MM.1S (cell line): ENCODE measurements around the gene RPN2.

Experiments
- DNase-seq: peaks from one replicate; pipeline ENCODE4 v3.0.0-alpha.2; 2015
- H2AFZ ChIP-seq: fragments of 300-600 bp; sonication (generic); 2 replicates; pipeline ENCODE4 v1.6.0; 2016; ENCODE audit warnings: antibody characterized with exemption, low read length
- H3F3A ChIP-seq: fragments of 300-600 bp; sonication (generic); 2 replicates; pipeline ENCODE4 v1.6.1; 2016; ENCODE audit warnings: mild to moderate bottlenecking, antibody characterized with exemption, low read length, moderate library complexity, mixed read lengths; ENCODE audit not compliant: insufficient read depth
- H3K27ac ChIP-seq: fragments of 300-600 bp; sonication (generic); 2 replicates; pipeline ENCODE4 v1.5.1; 2016; ENCODE audit warnings: mild to moderate bottlenecking, low read length
- H3K27me3 ChIP-seq: fragments of 300-600 bp; sonication (generic); replicated peaks from 2 replicates; pipeline ENCODE4 v1.6.0; 2016; ENCODE audit warnings: low read length; ENCODE audit not compliant: insufficient read depth
- H3K36me3 ChIP-seq: fragments of 300-600 bp; sonication (generic); replicated peaks from 2 replicates; pipeline ENCODE4 v1.6.1; 2016; ENCODE audit warnings: mild to moderate bottlenecking, low read length, mixed read lengths; ENCODE audit not compliant: insufficient read depth
- H3K4me1 ChIP-seq: fragments of 300-600 bp; sonication (generic); 2 replicates; pipeline ENCODE4 v1.6.1; 2016; ENCODE audit warnings: low read length, mixed read lengths
- H3K4me2 ChIP-seq: fragments of 300-600 bp; sonication (generic); 2 replicates; pipeline ENCODE4 v1.6.0; 2016; ENCODE audit warnings: low read depth, low read length
- H3K4me3 ChIP-seq: fragments of 300-600 bp; sonication (generic); 2 replicates; pipeline ENCODE4 v1.5.1; 2016; ENCODE audit warnings: low read length, mixed read lengths
- H3K79me2 ChIP-seq: fragments of 300-600 bp; sonication (generic); 2 replicates; pipeline ENCODE4 v1.6.1; 2016; ENCODE audit warnings: mixed run types, low read length, mixed read lengths
- H3K9ac ChIP-seq: fragments of 300-600 bp; sonication (generic); 2 replicates; pipeline ENCODE4 v1.6.1; 2016; ENCODE audit warnings: low read length, mixed read lengths
- H3K9me2 ChIP-seq: fragments of 300-600 bp; sonication (generic); replicated peaks from 2 replicates; pipeline ENCODE4 v1.6.1; 2016; ENCODE audit warnings: mild to moderate bottlenecking, low read length, mixed read lengths; ENCODE audit not compliant: insufficient read depth
- H3K9me3 ChIP-seq: fragments of 300-600 bp; sonication (generic); replicated peaks from 2 replicates; pipeline ENCODE4 v1.6.1; 2016; ENCODE audit warnings: mild to moderate bottlenecking, low read length, mixed read lengths; ENCODE audit not compliant: insufficient read depth
- H4K20me1 ChIP-seq: fragments of 300-600 bp; sonication (generic); 2 replicates; pipeline ENCODE4 v1.6.1; 2016; ENCODE audit warnings: mild to moderate bottlenecking, low read length, moderate library complexity, mixed read lengths; ENCODE audit not compliant: insufficient read depth
- EZH2 ChIP-seq: fragments of 300-600 bp; sonication (generic); optimal IDR thresholded peaks from 2 replicates; pipeline ENCODE3; 2017; ENCODE audit warnings: low read depth, mild to moderate bottlenecking, antibody characterized with exemption, low read length, mixed read lengths
- EZH2phosphoT487 ChIP-seq: fragments of 300-600 bp; sonication (generic); IDR thresholded peaks from 2 replicates; pipeline ENCODE4 v1.6.1; 2018; ENCODE audit warnings: antibody characterized with exemption, low read length
- TF ChIP-seq, protein P1 (sequence below): fragments of 300-600 bp; sonication (generic); IDR thresholded peaks from 2 replicates; pipeline ENCODE4 v1.5.1; 2016; ENCODE audit warnings: antibody characterized with exemption, low read length, mixed read lengths

The RPN2 gene

DNA sequence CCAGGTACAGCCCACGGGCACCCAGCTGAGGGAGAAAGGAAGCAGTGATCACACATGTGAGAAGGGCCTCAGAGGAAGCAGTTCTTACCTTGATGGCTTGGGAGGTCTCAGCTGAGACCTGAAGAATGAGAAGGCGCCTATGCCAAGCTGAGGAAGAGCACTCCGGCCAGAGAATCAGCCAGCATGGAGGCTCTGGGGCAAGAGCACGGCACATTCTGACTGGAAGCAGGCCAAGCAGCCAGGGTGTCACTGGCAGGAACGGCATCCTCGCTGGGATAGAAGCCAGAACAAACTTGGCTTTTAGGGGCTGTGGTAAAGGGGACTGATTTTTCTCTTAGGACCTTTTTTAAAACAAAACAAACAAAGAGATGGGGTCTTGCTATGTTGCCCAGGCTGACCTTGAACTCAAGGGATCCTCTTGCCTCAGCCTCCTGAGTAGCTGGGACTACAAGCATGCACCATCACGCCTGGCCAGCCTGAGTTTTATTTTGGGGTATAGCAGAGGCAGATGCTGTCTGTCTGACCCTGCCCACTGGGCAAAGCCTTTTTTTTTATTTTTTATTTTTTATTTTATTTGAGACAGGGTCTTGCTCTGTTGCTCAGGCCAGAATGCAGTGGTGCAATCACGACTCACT lies 64.9 kb downstream of the RPN2 start:
- DNase-seq: no peak
- Histone ChIP-seq H3K4me3 (no peak overlapping the region), H3K27ac (no peak overlapping the region), H3K9ac (no peak overlapping the region), H3K9me2 (no peaks in the 10 kb centered on the region), H3K79me2 (no peaks in the 10 kb centered on the region), H3K4me1 (no peaks in the 10 kb centered on the region), H3K9me3 (no peaks in the 10 kb centered on the region), H4K20me1 (no peaks in the 10 kb centered on the region), H3F3A (no peaks in the 10 kb centered on the region), H2AFZ (no peak overlapping the region), H3K4me2 (no peak overlapping the region), H3K36me3 (peaks cover 6% of the 10 kb centered on the region), H3K27me3 (no peaks in the 10 kb centered on the region)
- no peak for TF ChIP-seq EZH2phosphoT487
- TF ChIP-seq, protein P1, sequence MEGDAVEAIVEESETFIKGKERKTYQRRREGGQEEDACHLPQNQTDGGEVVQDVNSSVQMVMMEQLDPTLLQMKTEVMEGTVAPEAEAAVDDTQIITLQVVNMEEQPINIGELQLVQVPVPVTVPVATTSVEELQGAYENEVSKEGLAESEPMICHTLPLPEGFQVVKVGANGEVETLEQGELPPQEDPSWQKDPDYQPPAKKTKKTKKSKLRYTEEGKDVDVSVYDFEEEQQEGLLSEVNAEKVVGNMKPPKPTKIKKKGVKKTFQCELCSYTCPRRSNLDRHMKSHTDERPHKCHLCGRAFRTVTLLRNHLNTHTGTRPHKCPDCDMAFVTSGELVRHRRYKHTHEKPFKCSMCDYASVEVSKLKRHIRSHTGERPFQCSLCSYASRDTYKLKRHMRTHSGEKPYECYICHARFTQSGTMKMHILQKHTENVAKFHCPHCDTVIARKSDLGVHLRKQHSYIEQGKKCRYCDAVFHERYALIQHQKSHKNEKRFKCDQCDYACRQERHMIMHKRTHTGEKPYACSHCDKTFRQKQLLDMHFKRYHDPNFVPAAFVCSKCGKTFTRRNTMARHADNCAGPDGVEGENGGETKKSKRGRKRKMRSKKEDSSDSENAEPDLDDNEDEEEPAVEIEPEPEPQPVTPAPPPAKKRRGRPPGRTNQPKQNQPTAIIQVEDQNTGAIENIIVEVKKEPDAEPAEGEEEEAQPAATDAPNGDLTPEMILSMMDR: no peak
- TF ChIP-seq EZH2: no peak

DNA sequence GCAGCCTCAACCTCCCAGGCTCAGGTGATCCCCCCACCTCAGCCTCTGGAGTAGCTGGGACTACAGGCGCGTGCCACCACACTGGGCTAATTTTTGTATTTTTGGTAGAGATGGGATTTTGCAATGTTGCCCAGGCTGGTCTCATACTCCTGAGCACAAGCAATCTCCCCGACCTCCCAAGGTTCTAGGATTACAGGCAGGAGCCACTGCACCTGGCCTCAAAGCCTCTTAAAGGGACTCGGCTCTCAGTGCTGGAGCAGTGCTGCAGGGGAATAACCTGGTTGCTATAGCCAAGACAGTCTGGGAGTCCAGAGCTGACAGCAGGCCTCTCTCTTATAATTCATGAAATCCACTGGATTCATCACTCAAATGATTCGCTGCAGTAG lies 65.4 kb downstream of the RPN2 start:
- no peak for TF ChIP-seq EZH2
- TF ChIP-seq, protein P1: no peak
- TF ChIP-seq EZH2phosphoT487: no peak
- H3K27ac ChIP-seq: no peak overlapping the region

DNA sequence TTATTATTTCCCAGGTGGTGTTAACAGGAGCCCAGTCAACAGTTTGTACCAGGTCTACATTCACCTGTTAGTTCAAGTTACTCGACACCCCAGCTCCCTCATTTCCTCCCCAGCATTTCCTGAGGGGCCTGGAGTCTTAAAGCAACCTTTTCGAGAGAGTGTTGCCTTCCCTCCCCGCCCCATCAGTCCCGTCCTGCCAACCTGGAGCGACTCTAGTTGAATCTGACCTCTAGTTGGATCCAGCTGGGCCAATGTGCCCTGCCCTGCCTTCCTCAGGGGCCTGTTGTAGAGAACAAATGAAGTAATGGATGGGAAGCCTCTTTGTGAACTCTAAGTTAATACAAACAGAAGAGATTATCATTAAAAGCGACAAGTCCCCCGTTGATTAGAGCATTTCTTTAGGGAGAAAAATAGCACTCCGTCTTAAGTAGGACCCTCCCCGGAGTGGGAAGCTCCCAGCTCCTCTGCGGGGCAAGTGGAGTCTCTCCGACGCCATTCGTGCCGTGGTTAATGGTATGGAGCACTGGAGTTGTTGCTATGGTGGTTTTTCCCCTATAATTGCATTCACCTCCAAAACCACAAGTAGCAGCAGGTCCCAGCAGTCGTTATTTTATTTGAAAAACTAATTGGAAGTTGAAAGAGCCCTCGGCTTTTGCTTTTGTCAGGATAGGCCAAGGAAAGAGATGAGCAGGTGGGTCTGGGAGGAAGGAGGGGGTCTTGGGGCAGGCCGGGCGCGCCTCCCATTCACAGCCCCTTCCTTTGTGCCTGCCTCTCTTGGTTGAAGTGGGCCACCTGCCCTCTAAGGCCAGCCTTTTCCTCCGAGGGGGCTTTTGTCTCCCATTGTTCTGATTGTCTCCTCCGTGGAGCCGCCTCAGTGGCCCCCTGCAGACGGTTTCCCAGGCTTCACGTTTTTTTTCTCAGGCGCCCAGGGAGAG lies 66.4 kb downstream of the RPN2 start:
- no peaks in the 10 kb centered on the region for H3K9me2 ChIP-seq
- no peaks in the 10 kb centered on the region for H3K27me3 ChIP-seq
- no peak for TF ChIP-seq EZH2phosphoT487
- peaks cover 6% of the 10 kb centered on the region for H3K36me3 ChIP-seq
- no peaks in the 10 kb centered on the region for H3K4me1 ChIP-seq
- no peaks in the 10 kb centered on the region for H4K20me1 ChIP-seq
- no peaks in the 10 kb centered on the region for H3K79me2 ChIP-seq
- no peak for DNase-seq
- no peak overlapping the region for H2AFZ ChIP-seq
- H3K9ac ChIP-seq: no peak overlapping the region
- H3K27ac ChIP-seq: no peak overlapping the region
- H3K4me2 ChIP-seq: no peak overlapping the region
- H3K4me3 ChIP-seq: no peak overlapping the region
- H3K9me3 ChIP-seq: no peaks in the 10 kb centered on the region
- no peaks in the 10 kb centered on the region for H3F3A ChIP-seq

More for the DNA sequence above, 65.4 kb downstream of the RPN2 start:
- Histone ChIP-seq H3K79me2 (no peaks in the 10 kb centered on the region), H3K9me2 (no peaks in the 10 kb centered on the region), H4K20me1 (no peaks in the 10 kb centered on the region), H3K4me1 (no peaks in the 10 kb centered on the region), H3K9me3 (no peaks in the 10 kb centered on the region), H2AFZ (no peak overlapping the region), H3K27me3 (no peaks in the 10 kb centered on the region), H3K4me3 (no peak overlapping the region), H3K9ac (no peak overlapping the region), H3F3A (no peaks in the 10 kb centered on the region), H3K36me3 (peaks cover 6% of the 10 kb centered on the region), H3K4me2 (no peak overlapping the region)
- DNase-seq: no peak
